SK-N-DZ (cell line): ENCODE measurements around the gene BCO2.
"Not testable (repeated sequence)": the region's sequence is repeated elsewhere in the genome, so short reads cannot be mapped to it uniquely, and the experiment has no call there.

Source experiments
- DNase-seq: peaks from one replicate; pipeline ENCODE4 v3.0.0-alpha.2; 2015; ENCODE audit warnings: low spot score

The BCO2 gene

DNA sequence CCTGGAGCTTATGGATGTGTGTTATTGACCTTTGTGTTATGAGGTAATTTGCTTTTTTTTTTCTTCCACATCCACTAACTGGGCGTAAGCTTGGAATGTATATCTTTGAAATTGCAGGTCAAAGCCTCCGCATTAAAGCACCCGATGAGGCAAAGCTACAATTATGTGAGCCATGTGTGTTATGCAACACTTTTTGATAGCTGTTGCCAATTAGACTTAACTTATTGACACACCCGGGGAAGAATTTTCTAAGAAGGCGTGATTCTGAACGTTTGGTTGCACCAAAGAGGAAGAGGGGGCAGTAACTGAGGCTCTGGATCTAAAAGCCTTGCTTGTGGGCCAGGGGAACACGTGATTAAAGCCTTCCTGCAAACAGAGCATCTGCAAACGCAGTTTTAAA, 8.8 kb upstream of the BCO2 start:
- no peak for DNase-seq

DNA sequence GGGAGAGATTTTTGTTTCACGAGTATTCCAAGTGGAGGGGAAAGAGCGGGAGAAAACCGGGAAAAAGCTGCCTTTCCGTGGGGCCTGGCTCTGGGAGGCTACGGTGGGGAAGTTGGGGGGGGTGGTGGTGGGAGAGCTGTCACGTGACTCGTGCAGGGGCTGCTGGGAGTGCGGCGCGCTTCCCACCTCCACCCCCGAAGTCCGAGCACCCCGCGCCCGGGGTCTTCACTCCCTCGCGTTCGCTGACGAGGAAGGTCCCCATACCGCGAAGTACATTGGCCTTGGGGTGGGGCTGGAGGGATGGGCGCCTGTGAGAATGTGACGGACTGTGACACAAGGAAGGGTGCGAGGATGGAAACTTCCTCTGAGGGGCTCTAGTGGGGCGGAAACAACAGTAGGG, 8.2 kb upstream of the BCO2 start, which contains the start of gene TEX12:
TSS of gene TEX12 (plus strand) at position 228 of the 400 bp plus-strand sequence. CDS start 1,897 bp downstream, outside the sequence.
- no peak for DNase-seq

DNA sequence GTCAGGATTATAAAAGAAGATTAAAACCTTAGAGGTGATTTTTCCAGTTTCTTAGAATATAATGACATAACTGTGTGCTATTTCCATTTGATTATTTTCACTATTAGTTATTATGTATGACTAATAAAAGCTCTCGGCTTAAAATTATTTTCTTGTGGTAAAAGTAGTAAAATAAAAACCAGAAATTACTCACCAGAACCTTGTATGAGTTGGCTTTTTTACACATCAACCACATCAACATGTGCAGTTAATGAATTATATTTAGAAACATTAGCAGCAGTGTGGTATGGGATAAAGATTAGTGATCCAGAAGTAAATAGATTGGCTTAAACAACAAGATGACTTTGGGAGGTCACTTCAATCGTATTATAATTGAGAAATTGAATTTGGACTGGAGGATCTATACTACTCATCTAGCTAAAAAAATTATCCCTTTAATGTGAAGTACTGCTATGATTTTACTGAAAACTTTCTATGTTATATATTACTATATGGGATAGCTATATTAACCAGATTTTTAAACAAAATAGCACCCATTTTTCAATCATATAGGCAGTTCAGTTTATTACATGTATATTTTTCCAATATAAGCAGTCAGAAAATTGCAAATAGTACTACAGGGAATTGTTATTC, 2.8 kb upstream of the BCO2 start:
- DNase-seq, result no peak

DNA sequence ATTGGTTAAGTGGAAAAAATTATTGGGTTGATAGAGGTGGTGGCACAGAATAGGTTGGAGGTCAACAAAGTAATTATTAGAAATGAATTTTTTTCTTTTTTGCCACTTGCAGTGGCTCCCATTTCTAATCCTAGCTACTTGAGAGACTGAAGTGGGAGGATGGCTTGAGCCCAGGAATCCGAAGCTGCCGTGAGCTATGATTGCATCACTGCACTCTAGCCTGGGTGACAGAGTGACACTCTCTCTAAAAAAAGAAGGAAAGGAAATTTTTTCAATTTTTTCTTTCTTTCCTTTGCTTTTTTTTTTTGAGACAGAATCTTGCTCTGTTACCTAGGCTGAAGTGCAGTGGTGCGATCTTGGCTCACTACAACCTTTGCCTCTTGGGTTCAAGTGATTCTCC, 2.2 kb upstream of the BCO2 start:
- no peak for DNase-seq

DNA sequence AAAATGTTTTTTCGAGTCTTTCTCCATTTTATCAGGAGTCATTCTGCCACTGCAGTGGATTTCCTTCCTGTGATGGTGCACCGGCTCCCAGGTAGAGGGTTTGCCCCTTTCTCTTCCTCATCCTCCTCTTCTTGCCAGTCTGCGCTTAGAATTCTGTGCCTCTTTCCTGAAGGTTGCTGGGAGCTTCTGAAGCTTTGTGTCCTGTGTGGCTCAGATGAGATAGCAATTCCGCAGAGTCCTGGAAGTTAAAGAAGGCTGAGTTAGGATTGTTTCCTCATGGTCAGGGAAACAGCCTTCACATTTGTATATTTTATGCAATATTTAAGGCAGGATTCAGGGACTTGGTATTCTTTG, 264 bp downstream of the BCO2 start:
- peak; percentile 6 for DNase-seq

DNA sequence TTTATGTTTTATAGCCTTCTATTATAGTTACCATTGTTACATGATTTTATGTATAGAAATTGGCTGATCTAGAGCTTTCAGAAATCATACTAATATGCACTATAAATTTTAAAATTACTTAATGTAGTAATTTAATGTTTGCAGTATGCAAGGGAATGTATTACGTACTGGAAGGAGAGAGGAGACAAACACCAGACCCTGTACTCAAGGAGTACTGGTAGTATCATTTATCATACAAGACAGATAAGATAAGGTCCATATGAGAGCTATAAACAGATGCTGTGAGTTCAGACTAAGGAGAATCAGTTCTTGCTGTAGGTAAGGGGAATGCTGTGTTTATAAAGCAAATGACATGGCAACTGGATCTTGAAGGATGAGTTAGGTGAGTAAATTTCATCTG, 765 bp downstream of the BCO2 start:
- DNase-seq, result peak; percentile 61

DNA sequence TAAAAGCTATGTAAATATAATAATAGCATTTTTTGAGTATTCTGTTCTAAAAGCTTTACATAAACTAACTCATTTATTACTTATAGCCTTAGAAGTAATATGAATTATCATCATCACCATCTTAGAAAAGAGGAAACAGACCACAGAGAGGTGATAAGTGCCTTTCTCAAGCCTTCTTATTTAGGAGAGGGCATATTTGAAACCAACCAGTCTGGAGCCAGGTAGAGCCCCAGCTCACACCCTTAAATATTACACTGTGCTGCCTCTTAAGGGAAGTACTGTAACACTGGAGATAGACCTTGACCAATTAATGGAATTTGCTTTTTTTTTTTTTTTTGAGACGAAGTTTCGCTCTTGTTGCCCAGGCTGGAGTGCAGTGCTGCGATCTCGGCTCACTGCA, 2.3 kb downstream of the BCO2 start:
- no peak for DNase-seq

DNA sequence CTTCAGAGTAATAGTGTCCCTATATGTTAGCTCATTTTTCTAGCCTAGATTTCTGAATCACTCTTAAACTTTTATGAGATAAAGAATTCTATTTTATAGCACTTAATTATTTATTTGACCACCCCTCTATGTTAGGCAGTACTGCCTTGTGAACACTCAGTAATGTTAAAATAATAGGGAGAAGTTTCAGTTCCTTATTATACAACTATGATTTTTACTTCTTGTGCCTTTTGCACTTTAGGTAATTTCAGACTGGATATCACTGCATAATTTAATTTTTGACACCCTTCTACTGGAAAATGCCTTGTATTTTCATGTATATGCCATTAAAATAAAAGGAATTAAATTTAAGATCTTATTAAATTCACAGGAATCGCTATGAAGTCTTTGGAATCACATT, 3.1 kb downstream of the BCO2 start:
- no peak for DNase-seq

DNA sequence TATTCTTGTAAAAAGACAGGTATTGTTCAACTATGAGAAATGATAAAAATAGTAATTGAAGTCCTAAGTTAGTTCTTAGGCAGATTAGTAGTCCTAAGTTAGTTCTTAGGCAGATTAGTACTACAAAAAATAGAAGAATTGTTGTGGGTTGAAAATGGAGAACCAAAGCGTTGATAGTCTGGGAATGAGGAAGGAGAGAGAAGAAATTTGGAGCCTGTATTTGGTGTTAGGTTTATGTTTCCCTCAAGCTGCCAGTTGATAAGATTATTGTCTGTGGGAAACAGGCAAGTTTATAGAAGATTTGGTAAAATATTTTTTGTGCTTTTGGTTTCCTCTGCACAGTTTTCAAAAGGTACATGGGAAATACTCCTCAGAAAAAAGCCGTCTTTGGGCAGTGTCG, 3.6 kb downstream of the BCO2 start:
- no peak for DNase-seq

DNA sequence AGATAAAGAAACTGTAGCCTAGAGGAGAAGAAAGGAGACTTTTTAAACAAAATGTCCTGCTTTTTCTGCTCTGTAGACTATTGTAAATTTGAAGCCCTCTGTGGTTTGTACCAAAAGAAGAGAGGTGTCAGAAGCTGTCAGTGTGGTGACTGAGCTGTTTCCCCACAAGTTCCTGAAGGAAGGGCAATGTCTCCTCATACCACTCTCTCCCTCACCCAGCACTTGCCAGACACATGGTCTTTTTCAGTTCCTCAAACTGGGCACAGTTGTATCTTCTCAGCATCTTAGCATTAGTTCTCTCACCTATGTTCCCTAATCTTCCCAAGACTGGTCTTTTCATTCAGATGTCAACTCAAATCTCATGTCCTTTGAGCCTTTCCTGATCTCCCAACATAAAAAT, 4.3 kb downstream of the BCO2 start:
- DNase-seq, result no peak

DNA sequence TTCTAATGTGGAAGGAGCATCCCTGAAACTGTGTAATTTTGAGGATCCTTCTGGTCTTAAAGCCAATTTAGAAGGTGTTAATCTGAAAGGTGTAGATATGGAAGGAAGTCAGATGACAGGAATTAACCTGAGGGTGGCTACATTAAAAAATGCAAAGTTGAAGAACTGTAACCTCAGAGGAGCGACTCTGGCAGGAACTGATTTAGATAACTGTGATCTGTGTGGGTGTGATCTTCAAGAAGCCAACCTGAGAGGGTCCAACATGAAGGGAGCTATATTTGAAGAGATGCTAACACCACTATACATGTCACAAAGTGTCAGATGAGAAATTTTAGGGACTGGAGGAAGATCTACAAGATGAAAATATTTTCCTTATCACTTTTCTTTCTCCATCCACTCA, 7.6 kb downstream of the BCO2 start:
- no peak for DNase-seq

DNA sequence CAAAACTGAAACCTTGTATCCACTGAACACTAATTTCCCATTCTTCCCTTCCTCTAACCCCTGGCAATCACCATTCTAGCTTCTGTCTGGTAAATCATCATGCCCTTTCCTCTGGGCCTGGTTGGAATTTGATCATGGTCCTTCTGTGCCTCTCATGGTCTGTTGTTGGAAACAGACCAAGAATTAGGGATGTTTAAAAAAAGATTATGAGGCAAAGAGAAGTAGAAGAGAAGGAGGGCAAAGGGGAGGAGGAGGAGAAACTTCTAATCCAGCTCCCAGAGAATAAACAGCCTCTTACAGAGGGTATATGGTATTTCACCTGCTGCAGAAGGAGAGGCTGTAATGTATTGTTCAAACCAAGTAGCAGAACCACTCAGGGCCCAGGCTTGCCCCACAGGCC, 10.6 kb downstream of the BCO2 start:
- DNase-seq, result no peak

DNA sequence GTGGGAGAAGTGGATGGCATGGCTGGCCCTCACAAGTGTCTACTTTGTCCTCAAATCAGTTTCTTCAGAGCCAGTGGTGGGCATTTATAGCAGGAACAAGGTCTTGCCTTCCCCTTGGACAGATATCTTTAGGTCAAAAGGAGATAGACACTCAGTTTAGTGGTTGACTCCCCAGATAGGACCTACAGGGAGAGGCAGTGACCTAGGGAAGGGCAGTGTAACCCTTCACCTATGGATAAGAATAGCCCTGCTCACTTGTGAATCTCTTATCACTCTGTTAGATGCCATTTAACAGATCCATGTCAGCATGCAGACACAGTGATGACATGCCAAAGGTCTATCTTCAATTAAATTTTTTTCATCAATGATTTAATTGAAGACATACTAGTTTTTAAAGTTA, 11.0 kb downstream of the BCO2 start:
- no peak for DNase-seq

DNA sequence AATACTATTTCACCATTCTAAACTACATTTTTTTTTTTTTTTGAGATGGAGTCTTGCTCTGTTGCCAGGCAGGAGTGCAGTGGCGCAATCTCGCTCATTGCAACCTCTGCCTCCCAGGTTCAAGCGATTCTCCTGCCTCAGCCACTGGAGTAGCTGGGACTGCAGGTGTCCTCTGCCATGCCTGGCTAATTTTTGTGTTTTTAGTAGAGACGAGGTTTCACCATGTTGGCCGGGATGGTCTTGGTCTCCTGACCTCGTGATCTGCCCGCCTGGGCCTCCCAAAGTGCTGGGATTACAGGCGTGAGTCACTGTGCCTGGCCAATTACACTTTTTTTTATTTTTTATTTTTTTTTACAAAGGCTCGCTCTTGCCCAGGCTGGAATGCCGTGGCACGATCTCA, 19.8 kb downstream of the BCO2 start:
- not testable (repeated sequence) for DNase-seq

DNA sequence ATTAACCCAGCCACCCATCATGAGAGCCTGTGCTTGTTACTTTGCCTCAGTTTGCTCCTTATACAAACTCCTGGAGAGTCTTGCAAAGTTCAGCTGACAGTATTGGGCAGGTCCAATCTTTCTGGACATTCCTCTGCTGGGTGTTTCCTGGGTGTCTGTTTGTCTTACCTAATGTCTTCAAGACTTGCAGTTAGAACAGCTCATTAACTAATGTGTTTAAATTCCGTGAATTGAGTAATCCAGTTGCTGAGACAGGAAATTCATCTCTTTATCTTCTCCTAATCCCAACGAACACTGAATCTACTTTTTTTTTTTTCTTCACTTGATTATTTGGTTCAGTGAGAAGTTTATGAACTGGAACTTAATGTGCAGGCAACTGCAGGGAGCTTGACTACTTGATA, 20.6 kb downstream of the BCO2 start:
- DNase-seq, result no peak

DNA sequence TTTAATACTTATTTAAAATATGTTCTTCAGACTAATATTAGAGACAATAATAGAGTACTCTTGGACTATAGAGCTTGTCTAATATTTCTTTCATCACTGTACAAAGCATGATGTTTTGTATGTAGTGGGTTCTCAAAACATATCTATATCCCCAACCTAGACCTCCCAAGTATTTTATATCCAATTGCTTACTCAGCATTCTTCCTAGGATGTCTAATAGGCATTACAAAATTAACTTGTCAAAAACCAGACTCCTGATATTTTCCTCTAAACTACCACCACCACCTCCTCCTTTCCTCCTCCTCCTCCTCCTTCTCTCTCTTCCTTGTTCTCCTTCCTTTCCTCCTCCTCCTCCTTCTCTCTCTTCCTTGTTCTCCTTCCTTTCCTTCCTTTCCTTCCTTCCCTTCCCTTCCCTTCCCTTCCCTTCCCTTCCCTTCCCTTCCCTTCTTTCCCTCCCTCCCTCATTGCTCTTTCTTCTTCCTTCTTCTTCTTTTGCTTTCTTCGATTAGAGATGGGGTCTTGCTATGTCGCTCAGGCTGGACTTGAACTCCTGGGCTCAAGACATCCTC, 21.3 kb downstream of the BCO2 start:
- no peak for DNase-seq

DNA sequence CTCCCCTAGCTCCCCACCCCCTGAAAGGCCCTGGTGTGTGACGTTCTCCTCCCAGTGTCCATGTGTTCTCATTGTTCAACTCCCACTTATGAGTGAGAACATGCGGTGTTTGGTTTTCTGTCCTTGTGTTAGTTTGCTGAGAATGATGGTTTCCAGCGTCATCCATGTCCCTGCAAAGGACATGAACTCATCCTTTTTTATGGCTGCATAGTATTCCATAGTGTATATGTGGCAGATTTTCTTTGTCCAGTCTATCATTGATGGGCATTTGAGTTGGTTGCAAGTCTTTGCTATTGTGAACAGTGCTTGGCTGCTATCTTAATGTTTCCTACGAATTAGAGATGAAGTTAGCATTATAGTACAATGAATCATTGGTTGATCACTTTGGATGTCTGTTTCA, 23.8 kb downstream of the BCO2 start:
- DNase-seq, result not testable (repeated sequence)

DNA sequence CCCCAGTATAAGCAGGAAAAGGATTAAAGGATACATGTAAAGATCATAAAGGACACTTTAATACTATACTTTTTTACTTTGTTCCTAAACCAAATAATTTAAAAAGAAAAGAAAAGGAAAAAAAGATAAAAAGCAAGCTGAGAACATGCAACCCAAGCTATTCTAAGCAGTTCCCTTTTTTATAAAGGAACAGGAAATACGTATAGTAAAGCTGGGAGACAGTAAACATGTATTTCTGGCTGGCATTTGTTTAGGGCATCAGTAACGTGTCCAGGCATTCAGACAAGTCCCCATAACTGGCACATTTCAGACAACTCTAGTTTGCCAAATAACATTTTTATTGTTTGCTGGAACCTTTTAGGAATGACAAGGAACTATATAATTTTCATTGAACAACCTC, 24.9 kb downstream of the BCO2 start:
- DNase-seq, result no peak

DNA sequence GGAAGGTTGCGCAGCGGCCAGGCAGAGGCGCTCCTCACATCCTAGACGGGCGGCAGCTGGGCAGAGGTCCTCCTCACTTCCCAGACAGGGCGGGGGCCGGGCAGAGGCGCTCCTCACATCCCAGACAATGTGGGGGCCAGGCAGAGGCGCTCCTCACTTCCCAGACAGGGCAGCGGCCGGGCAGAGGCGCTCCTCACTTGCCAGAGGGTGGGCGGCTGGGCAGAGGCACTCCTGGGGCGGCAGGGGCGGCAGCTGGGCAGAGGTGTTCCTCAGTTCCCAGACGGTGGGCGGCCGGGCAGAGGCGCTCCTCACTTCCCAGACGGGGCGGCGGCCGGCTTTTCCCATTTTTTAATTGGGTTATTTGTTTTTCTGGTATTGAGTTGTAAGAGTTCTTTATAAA, 30.8 kb downstream of the BCO2 start:
- DNase-seq, result no peak

DNA sequence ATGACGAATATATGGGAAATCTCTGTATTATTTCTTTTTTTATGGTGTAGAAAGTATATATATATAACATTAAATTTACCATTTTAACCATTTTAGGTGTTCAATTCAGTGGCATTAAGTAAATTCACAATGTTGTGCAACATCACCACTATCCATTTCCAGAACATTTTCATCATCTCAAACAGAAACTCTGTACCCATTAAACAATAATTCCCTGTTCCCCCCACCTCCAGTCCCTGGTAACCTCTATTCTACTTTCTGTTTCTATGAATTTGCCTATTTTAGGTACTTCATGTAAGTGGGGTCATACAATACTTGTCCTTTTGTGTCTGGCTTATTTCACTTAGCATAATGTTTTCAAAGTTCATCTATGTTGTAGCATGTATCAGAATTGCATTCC, 35.6 kb downstream of the BCO2 start:
- DNase-seq, result no peak

DNA sequence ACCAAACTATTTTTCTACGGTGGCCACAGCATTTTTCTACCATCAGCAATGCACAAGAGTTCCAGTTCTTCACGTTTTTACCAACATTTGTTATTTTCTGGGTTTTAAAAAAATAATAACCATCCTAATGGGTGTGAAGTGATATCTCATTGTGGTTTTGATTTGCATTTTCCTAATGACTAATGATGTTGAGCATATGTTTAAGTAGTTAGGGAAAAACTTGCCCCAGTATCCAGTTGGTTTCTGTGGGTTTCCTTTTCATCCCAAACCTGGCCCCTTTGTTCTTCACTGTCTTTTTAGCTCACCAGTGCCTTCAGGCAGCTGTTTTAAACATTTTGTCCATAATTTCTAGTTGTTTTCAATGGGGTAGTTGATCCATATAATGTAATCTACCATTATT, 36.2 kb downstream of the BCO2 start:
- no peak for DNase-seq

DNA sequence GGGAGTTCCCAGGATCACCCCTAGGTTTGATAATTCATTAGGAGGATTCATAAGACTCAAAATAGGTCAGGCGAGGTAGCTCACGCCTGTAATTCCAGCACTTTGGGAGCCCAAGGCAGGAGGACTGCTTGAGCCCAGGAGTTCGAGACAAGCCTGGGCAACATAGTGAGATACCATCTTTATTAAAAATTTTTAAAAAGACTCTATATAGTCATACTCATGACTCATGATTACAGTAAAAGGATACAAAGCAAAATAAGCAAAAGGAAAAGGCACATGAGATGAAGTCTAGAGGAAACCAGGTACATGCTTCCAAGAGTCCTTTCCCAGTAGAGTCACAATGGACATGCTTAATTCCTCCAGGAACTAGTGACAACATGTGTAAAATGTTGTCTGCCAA, 37.0 kb downstream of the BCO2 start:
- DNase-seq, result no peak

DNA sequence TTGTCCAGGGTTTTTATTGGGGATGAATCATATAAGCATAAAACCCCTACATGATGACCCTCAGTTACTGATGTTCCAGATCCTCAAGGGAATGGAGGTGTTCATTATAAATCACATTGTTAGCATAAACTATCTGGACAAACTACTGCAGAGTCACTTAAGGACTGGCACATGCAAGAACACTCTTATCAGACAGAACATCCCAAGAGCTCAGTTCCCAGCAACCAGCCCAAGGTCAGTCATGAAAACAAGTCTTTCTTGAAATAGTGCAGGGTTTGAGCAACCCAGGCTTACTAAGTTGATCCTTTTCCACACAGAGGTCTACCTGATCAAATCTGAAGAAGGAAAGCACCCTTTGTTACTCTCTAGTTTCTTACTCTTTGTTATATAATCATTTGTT, 37.4 kb downstream of the BCO2 start:
- DNase-seq, result no peak

DNA sequence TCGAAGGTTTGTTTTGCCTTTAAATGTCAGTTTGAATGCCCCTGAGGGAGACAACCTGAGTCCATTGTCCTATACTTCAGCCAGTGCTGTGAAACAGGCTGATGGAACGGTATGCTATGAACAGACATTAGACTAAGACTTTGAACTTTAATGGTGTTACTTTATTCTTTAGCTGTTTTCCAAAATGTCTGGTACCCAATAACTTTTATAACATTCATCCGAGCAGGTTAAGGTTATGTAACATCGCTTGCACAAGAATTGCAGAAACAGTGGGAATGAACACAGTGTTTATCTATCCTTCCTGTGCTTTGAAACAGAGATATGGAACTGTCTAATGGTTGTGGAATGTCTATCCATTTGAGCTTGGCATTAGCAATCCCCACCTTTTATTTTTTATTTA, 38.4 kb downstream of the BCO2 start:
- no peak for DNase-seq
